K562 (cell line): ENCODE data around the gene C10orf90. TPM values are rescaled to one million over a fixed set of nuclear protein-coding genes. Genes with fewer than 3 reads are reported as not detected.

Experiments
- ATAC-seq: fragments of 200-7000 bp; cut with Tn5 transposase; 3 replicates; pipeline ENCODE4 v1.9.1; 2020; ENCODE audit warnings: moderate library complexity
- BruUV-seq: library from RNA; stranded (reverse); fragments of 400-500 nt; replicated peaks from 2 replicates; lab custom pipeline; 2021; lab: Mats Ljungman, UMichigan
- CTCF ChIA-PET: fragments of 300-600 bp; formaldehyde crosslinking; extraction: SDS; loops from one replicate; lab custom pipeline; 2021; ENCODE audit warnings: low intra/inter-chr PET ratio; lab: Yijun Ruan, JAX
- POLR2A ChIA-PET: fragments of 300-600, 350-650 bp; sonication (Branson Sonifier 250); formaldehyde crosslinking; extraction: SDS; loops from one replicate; lab custom pipeline; 2021; ENCODE audit warnings: antibody characterized with exemption, inconsistent platforms; lab: Yijun Ruan, JAX
- DNase-seq, 4 experiments: peaks; one replicate each; pipeline versions ENCODE4 v3.0.0 to v3.0.0-alpha.2; 2011 to 2018; ENCODE audit warnings: low spot score in 3 of 4, mixed read lengths in 3 of 4; ENCODE audit errors: extremely low read depth in 1 of 4
- FAIRE-seq: peaks from 2 replicates; lab custom pipeline; 2011; peaks lifted over from hg19 to GRCh38; lab: Jason Lieb, UNC
- H2AFZ ChIP-seq: 2 replicates; pipeline ENCODE4 v1.6.0; 2011; ENCODE audit warnings: low read depth, low read length, control low read depth, inconsistent platforms
- H3K27ac ChIP-seq: fragments of 200-600 bp; 3 replicates; pipeline ENCODE4 v1.8.0; 2011; ENCODE audit warnings: low read depth, mild to moderate bottlenecking, control low read depth, inconsistent platforms, low read length, moderate library complexity, mixed read lengths; ENCODE audit errors: extremely low read depth
- H3K27me3 ChIP-seq, 2 experiments: fragments of 300-600 bp in 1 of 2; 2 replicates in 1 of 2; 3 replicates in 1 of 2; pipeline versions ENCODE4 v1.6.0 to v1.8.0; 2011; ENCODE audit warnings: inconsistent platforms in 2 of 2, low read length in 2 of 2, mild to moderate bottlenecking in 1 of 2, mixed read lengths in 1 of 2, moderate library complexity in 1 of 2; ENCODE audit not compliant: control insufficient read depth in 2 of 2, insufficient read depth in 2 of 2
- H3K36me3 ChIP-seq: fragments of 300-600 bp; 3 replicates; pipeline ENCODE4 v1.8.0; 2011; ENCODE audit warnings: mild to moderate bottlenecking, low read length, inconsistent platforms; ENCODE audit not compliant: control insufficient read depth, insufficient read depth
- H3K4me1 ChIP-seq, 2 experiments: fragments of 200-600 bp in 1 of 2; replicated peaks in 1 of 2; 2 replicates in 1 of 2; 3 replicates in 1 of 2; pipeline versions ENCODE4 v1.5.1 to v1.8.0; 2011; ENCODE audit warnings: inconsistent platforms in 2 of 2, low read length in 2 of 2, mild to moderate bottlenecking in 1 of 2, mixed read lengths in 1 of 2, moderate library complexity in 1 of 2; ENCODE audit not compliant: control insufficient read depth in 2 of 2, insufficient read depth in 2 of 2
- H3K4me2 ChIP-seq: 2 replicates; pipeline ENCODE4 v1.6.1; 2011; ENCODE audit warnings: low read length, control low read depth, inconsistent platforms, mixed read lengths; ENCODE audit not compliant: insufficient read depth
- H3K4me3 ChIP-seq: fragments of 200-600 bp; sonication (generic), shearing (Covaris generic); 2 replicates; pipeline ENCODE4 v1.5.1; 2016; ENCODE audit warnings: control low read depth, inconsistent platforms
- H3K79me2 ChIP-seq: fragments of 200-600 bp; 3 replicates; pipeline ENCODE4 v1.8.0; 2011; ENCODE audit warnings: low read length, inconsistent platforms; ENCODE audit not compliant: control insufficient read depth, insufficient read depth
- H3K9ac ChIP-seq, 2 experiments: 2 replicates each; pipeline versions ENCODE4 v1.6.0 to v1.6.1; 2011; ENCODE audit warnings: low read depth in 2 of 2, low read length in 2 of 2, control low read depth in 1 of 2, inconsistent platforms in 1 of 2, mild to moderate bottlenecking in 1 of 2, mixed read lengths in 1 of 2; ENCODE audit not compliant: insufficient read depth in 1 of 2
- H3K9me1 ChIP-seq: one replicate; pipeline ENCODE4 v1.6.0; 2011; ENCODE audit warnings: inconsistent platforms, mild to moderate bottlenecking, low read length, moderate library complexity; ENCODE audit not compliant: control insufficient read depth, insufficient read depth
- H3K9me3 ChIP-seq: replicated peaks from 2 replicates; pipeline ENCODE4 v1.5.1; 2011; ENCODE audit warnings: low read depth, low read length, inconsistent platforms; ENCODE audit not compliant: control insufficient read depth, insufficient read depth
- H4K20me1 ChIP-seq: replicated peaks from 2 replicates; pipeline ENCODE4 v1.6.1; 2011; ENCODE audit warnings: low read length, inconsistent platforms, mixed read lengths; ENCODE audit not compliant: control insufficient read depth, insufficient read depth
- CREBBP ChIP-seq: IDR thresholded peaks from one replicate; pipeline ENCODE4 v1.6.1; 2012; ENCODE audit warnings: low read depth, mild to moderate bottlenecking, control low read depth, inconsistent platforms, low read length
- DMBX1 ChIP-seq: fragments of 250-450 bp; sonication (Bioruptor Pico); IDR thresholded peaks from 2 replicates; pipeline ENCODE4 v1.8.0; 2022; ENCODE audit warnings: inconsistent platforms, mild to moderate bottlenecking, moderate library complexity, borderline replicate concordance
- EGR1 ChIP-seq: fragments of 450-650 bp; conservative IDR thresholded peaks from 2 replicates; pipeline ENCODE4 v1.6.1; 2017; ENCODE audit warnings: mild to moderate bottlenecking
- FOXA3 ChIP-seq, 2 experiments: fragments of 450-650 bp in 1 of 2; sonication (generic) in 1 of 2; formaldehyde crosslinking; IDR thresholded peaks in 1 of 2; conservative IDR thresholded peaks in 1 of 2; 2 replicates each; pipeline versions ENCODE4 v1.4.0 to v1.8.0; 2020 to 2022; ENCODE audit warnings: mild to moderate bottlenecking in 2 of 2, missing genetic modification reagents in 1 of 2
- SETDB1 ChIP-seq: IDR thresholded peaks from one replicate; pipeline ENCODE4 v1.6.1; 2012; ENCODE audit warnings: low read length, control low read depth, inconsistent platforms
- SMC3 ChIP-seq: conservative IDR thresholded peaks from 2 replicates; pipeline ENCODE4 v1.6.1; 2011; ENCODE audit warnings: low read depth, low read length, improper control_type of control experiment; ENCODE audit not compliant: insufficient read depth
- TRIM24 ChIP-seq, 2 experiments: fragments of 450-650 bp; IDR thresholded peaks; 2 replicates each; pipeline ENCODE4 v1.6.1; 2016
- TRIM25 ChIP-seq: fragments of 450-650 bp; IDR thresholded peaks from 2 replicates; pipeline ENCODE4 v1.7.0; 2016; ENCODE audit warnings: borderline replicate concordance
- WGBS: fragments of 100-300 bp; shearing (Covaris generic); methylation state at CpG from one replicate; pipeline ENCODE4 v1.1.6; 2016; ENCODE audit warnings: low coverage, mixed read lengths; ENCODE audit not compliant: insufficient coverage; ENCODE audit errors: missing lambda C conversion rate; 5-methylcytosine and 5-hydroxymethylcytosine counted together
- in situ Hi-C: fragments of 300-500 bp; cut with MboI; formaldehyde crosslinking; loops from 4 replicates; pipeline ENCODE4 v1.15.0; 2018; ENCODE audit warnings: inconsistent platforms, mixed read lengths
- intact Hi-C: fragments of 100-400 bp; cut with micrococcal nuclease; formaldehyde crosslinking; loops from 2 replicates; pipeline ENCODE4 v1.14.2; 2022
- polyA plus RNA-seq, 8 experiments: library from polyadenylated mRNA; depleted of rRNA in 4 of 8; stranded (reverse) in 5 of 8; unstranded in 3 of 8; fragments of >200 nt; fragmentation: Nextera tagmentation in 2 of 8; fragmentation: Illumina TruSeq in 1 of 8; extraction: Ambion mirVana in 2 of 8; extraction: Trizol in 1 of 8; gene quantifications; 2 replicates each; pipeline versions ENCODE4 v1.2.1 to v1.2.3, GENCODE V29; 2011 to 2014; ENCODE audit warnings: inconsistent platforms in 1 of 8, missing spikeins in 1 of 8
- total RNA-seq, 7 experiments: library from RNA; depleted of rRNA in 6 of 7; stranded (reverse); fragments of >200 nt in 6 of 7; fragmentation: Illumina TruSeq in 2 of 7; extraction: Trizol in 2 of 7; gene quantifications; 2 replicates each; pipeline versions ENCODE4 v1.2.1 to v1.2.3, GENCODE V29; 2011 to 2021; ENCODE audit warnings: low replicate concordance in 1 of 7

Gene C10orf90
- total and polyA plus RNA-seq, 9 of the 15 experiments (the other 6 are each of a cell fraction or from before 2014, with no cell fraction given), result not detected

GRCh38 chr10:126425489-126426065, 244.9 kb downstream of the C10orf90 start:
- in situ Hi-C loops, result no loop called here
- Histone ChIP-seq H3K4me3 (no peak overlapping the region), H3K9me3 (no peaks in the 10 kb centered on the region), H3K9me1 (no peaks in the 10 kb centered on the region), H3K4me1 (no peaks in the 10 kb centered on the region), H3K9ac (no peak overlapping the region)
- FAIRE-seq, result no peak
- intact Hi-C loops, result no loop called here
- DNase-seq, result no peak
- BruUV-seq, result no TSS peak
- TF ChIP-seq TRIM25, result no peak
- no peak for TF ChIP-seq FOXA3 (CRISPR knock-in tag; conservative IDR thresholded peaks at IDR 0.05 in 1 of 2, IDR thresholded peaks at IDR 0.05 in 1 of 2)
- TF ChIP-seq, all 486 proteins: peak for 0
- Histone ChIP-seq H2AFZ (no peak overlapping the region), H3K27me3 (no peaks in the 10 kb centered on the region), H3K79me2 (no peaks in the 10 kb centered on the region), H3K4me2 (no peak overlapping the region), H3K27ac (no peak overlapping the region), H4K20me1 (no peaks in the 10 kb centered on the region), H3K36me3 (no peaks in the 10 kb centered on the region)
- ChIA-PET POLR2A (no interaction called here), CTCF (no interaction called here)
- ATAC-seq, result no peak
- WGBS, result 0% methylated on average over 8 of the region's 8 CpGs

- Histone ChIP-seq H3K79me2 (no peaks in the 10 kb centered on the region), H3K27me3 (no peaks in the 10 kb centered on the region), H3K4me1 (no peaks in the 10 kb centered on the region), H3K4me2 (no peak overlapping the region)
- intact Hi-C loops (no loop called here), in situ Hi-C loops (no loop called here)
- DNase-seq, result no peak
- WGBS, result 0% methylated on average over 5 of the region's 5 CpGs
- BruUV-seq, result no TSS peak
- ATAC-seq, result no peak
- POLR2A ChIA-PET, result no interaction called here
- no peak for TF ChIP-seq EGR1
- TF ChIP-seq DMBX1, result no peak
- TF ChIP-seq SMC3, result no peak
- no peak for TF ChIP-seq TRIM24 (IDR thresholded peaks at IDR 0.05)
- TF ChIP-seq CREBBP, result no peak
- no peak for TF ChIP-seq SETDB1
- TF ChIP-seq, all 486 proteins: peak for 0
- H4K20me1 ChIP-seq, result no peaks in the 10 kb centered on the region
- no peak overlapping the region for H2AFZ ChIP-seq
- no peaks in the 10 kb centered on the region for H3K36me3 ChIP-seq
- CTCF ChIA-PET, result no interaction called here
- H3K9me1 ChIP-seq, result no peaks in the 10 kb centered on the region
- no peak overlapping the region for H3K9ac ChIP-seq
- FAIRE-seq, result no peak
- no peak overlapping the region for H3K4me3 ChIP-seq
- H3K9me3 ChIP-seq, result no peaks in the 10 kb centered on the region
- no peak overlapping the region for H3K27ac ChIP-seq
Measured at GRCh38 chr10:126425032-126425431, 245.5 kb downstream of the C10orf90 start.
